ENCODE measurements around the gene KDELR1. TPM values are rescaled to one million over a fixed set of nuclear protein-coding genes. Genes with fewer than 3 reads are reported as not detected.

Gene KDELR1
- 67.7 and 115 TPM in 2 replicates for total RNA-seq (2014; rRNA removed; shearing (Covaris generic))
- polyA plus RNA-seq (2015; cell fraction: cytosol; rRNA removed) = 200 and 213 TPM in 2 replicates
- polyA plus RNA-seq (2015; cell fraction: nucleus; rRNA removed) = 141 and 148 TPM in 2 replicates

DNA sequence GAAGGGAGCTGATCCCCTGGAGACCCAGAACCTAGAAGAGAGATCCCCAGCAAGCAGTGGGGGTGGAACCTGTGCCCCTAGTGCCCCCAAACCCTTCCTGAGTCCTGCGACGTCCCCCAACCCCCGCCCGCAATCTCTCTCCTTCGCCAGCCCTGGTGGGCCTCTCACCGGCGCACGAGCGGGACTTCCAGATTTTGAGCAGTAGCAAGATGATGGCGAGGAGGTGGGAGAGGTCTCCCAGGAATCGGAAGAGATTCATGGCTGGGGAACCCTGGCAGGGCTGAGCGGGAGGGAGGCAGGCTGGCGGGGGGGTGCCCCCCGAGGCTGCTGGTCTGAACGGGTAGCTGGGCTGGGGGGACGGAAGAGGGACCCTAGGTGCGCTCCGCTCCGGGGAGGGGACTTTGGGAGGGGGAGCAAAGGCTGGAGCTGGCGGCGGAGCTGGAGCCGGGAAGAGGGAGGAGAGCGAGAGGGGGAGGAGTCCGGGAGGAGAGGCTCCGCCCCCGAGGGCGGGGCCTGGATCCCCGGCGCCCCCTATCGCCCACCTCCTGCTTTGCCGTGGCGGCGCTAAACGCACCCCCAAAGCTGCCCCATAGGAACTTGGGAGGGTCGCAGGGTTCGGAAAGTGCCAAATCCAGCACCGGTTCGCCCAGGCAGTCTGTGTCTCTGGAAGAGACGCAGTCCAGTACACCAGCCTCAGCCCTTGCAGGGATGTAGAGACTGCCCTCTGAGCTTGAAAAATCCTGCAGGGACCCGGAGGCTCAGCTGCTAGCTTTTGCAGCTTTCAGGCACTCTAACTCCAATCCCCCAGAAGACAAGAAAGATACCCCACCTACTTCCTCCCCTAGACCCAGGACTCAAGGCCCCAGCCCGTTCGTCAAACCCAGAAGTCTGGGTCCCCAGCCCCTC lies at the start of gene KDELR1:
KDELR1 (minus strand) TSS at position 452 of the 906 bp plus-strand sequence; CDS start at position 259, 193 bp downstream.
- peak; percentile 68 for DNase-seq (ENCODE audit: low read depth)

DNA sequence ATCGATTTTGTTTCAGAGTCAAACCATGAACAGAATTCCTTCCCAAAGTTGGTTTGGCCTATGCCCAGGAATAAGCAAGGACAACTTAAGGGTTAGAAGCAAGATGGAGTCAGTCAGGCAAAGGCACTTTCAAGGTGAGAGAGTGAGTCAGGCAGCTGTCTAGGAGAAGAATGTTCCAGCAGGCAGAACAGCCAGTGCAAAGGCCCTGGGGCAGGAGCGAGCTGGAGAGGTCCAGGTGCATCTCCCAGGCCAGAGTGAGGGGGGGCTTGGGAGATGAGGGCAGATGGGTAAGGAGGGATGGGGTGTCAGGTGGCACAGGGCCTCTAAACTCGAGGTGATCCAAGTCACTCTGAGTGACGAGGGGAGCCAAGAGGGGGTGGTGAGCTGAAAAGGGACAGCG lies 45.2 kb upstream of the KDELR1 start:
- DNase-seq (ENCODE audit: low read depth) = no peak

DNA sequence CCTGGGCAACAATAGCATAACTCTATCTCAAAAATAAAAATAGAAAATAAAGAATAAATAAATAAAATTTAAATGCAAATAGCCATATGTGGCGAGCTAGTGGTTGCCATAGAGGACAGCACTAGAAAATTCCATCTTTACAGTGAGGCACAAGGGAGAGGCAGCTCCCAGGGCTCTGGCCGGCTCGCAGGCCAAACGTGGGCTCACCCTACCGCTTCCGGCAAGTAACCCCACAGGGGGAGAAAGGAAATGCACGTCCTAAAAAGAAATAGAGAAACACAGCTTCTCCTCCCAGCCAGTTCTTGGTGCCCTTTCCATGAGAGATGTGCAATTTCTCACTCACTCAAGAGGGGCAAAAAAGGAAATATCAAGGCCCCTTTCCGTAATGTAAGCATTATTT lies 42.0 kb upstream of the KDELR1 start:
- no peak for DNase-seq (ENCODE audit: low read depth)

DNA sequence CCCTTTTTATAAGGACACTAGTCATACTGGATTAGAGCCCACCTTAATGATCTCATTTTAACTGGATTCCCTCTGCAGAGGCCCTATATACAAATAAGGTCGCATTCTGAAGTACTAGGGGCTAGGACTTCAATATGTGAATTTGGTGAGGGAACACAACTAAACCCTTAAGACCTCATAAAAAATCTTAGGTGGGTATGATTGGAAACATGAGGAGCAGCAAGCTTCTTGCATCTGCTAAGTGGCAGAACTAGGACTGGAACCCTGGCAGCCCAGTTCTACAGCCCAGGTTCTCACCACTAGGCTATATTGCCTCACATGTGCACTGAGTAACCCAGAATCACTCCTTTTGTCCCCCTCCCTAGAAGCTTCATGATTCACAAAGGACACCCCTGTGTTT lies 37.3 kb upstream of the KDELR1 start:
- peak; percentile 15 for DNase-seq (ENCODE audit: low read depth)

DNA sequence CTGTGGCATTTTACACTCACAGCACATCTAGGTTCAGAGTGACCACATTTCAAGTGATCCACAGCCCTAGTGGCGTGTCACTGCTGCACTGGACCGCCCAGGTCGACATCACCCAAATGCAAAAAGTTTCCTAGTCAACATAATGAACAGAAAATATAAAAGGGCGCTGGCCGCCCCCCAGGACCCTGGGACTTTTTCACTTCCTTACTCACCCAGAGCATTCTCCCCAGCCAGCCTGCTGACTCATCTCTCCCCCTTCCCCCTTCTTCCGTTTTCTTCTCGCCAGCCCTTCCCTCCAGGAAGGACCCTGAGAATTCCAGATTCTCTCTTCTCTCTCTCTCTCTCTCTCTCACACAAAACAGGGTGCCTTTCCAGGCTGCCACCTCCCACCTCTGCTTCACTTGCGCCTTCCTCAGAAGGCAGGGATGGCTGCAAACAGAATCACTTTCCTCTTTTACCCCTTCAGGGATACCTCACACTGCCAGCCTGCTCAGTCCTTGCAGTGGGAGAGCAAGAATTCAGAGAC lies 33.4 kb upstream of the KDELR1 start:
- peak; percentile 93 for DNase-seq (ENCODE audit: low read depth)

DNA sequence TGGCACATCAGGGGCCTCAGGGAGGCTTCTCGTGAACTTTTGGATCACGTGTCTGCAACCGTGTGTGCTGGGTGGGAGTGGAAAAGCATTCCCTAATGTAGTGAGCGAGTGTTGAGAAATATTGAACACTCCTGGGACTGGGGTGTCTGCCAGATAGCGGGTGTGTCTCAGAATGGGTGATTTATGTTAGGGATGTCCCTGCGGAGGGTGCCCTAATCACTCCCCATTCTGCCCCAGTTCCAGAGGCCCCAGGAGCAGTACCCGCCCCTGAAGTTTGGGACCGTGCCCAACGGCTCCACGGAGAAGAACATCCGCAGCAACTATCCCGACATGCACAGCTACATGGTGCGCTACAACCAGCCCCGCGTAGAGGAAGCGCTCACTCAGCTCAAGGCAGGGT lies 30.2 kb upstream of the KDELR1 start:
- no peak for DNase-seq (ENCODE audit: low read depth)

DNA sequence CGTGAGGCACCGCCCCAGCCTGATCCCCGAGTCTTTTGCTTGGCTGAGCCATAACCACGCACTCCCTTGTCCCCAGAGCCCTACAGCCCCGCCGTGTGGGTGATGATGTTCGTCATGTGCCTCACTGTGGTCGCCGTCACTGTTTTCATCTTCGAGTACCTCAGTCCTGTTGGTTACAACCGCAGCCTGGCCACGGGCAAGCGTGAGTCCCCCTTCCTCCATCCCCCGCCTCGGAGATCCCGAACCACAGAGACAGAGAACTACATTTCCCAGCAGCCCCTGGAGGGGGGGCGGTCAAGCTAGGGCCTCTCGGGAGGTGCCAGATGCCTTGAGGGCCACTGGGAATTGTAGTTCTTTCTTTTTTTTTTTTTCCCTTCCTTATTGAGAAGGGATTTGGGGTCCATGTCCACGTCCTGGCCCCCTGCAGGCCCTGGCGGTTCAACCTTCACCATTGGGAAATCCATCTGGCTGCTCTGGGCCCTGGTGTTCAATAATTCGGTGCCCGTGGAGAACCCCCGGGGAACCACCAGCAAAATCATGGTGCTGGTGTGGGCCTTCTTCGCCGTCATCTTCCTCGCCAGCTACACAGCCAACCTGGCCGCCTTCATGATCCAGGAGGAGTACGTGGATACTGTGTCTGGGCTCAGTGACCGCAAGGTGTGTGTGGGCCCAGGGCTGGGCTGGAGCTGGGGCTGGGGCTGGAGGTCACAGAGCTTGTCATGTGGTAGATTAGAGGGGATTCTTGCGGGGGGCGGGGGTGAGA lies 28.0 kb upstream of the KDELR1 start:
- peak; percentile 78 for DNase-seq (ENCODE audit: low read depth)

DNA sequence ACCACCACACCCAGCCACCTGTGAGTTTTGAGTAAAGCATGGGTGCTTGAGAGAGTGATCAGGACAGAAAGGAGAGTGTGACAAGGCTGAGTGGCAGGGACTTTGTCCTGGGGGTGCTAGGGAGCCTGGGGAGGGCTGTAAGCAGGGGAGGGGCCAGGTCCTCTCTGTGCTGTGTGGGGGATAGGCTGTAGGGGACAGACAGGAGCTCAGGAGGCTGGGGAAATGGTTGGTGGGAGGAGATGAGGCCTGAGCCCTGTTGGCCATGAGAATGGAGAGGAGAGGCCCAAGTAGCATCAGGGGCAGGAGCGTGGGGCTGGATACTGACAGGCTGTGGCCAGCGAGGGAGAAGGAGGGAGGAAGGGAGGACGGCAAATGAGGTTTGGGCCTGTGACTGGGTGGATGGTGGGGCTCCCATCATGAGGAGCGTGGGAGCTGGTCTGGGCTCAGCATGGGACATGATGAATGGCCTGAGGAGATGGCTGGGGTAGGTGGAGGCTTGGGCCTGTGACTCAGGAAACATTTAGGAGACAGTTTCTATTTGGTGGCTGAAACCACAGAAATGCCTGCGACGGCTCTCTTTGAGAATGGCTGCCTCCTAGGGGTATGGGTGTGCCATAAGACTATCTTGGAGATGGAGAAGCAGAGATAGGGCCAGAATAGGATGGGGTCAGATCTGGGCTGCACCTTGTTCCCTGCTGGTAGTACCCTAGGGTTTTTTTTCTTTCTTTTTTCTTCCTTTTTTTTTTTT lies 27.1 kb upstream of the KDELR1 start:
- peak; percentile 60 for DNase-seq (ENCODE audit: low read depth)

DNA sequence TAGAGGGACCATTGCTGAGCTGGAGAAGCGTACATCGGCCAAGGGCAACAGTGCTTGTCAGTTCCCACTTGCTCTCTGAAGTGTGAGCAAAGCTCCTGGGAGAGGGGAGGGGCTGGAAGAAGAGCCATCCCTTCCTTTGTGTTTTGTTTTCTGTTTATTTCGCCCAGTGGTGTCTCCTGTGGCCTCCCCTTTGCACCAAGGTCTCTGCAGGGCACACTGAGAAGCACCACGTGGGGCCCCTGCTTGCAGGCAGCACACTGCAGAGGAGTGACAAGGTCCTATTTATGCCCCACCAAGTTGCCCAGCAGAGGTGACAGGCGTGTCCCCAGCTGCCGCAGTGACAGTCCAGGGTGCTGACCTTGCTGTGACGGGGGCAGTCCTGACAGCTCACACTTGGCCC lies 26.1 kb upstream of the KDELR1 start:
- no peak for DNase-seq (ENCODE audit: low read depth)

DNA sequence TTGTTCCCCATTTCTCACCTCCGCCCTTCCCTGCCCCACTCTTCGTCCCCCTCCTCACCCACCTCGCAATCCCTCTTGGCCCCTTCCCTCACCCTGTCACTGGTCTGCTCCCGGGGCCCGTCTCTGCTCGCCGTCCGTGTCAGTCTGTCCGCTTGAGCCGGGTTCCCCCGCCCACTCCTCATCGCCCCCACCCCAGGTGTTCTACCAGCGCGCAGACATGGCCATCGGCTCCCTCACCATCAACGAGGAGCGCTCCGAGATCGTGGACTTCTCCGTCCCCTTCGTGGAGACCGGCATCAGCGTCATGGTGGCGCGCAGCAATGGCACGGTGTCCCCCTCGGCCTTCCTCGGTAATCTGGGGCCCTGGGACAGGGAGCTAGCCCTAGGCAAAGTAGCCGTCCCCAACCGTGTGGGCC lies 24.5 kb upstream of the KDELR1 start:
- no peak for DNase-seq (ENCODE audit: low read depth)

DNA sequence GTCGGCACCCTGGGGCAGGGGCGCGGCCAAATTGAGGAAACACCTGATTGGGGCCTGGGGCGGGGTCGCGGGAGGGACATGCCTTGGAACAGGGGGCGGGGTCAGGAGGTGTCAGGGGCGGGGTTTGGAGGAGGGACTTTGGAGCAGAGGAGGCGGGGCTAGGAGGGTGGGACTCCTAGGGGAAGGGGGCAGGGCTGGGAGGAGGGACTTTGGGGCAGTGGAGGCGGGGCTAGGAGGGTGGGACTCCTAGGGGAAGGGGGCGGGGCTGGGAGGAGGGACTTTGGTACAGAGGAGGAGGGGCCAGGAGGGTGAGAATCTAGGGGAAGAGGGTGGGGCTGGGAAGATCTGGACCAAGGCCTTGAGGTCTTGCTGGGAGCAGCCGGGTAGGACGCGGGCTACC lies 24.0 kb upstream of the KDELR1 start:
- DNase-seq (ENCODE audit: low read depth) = no peak

DNA sequence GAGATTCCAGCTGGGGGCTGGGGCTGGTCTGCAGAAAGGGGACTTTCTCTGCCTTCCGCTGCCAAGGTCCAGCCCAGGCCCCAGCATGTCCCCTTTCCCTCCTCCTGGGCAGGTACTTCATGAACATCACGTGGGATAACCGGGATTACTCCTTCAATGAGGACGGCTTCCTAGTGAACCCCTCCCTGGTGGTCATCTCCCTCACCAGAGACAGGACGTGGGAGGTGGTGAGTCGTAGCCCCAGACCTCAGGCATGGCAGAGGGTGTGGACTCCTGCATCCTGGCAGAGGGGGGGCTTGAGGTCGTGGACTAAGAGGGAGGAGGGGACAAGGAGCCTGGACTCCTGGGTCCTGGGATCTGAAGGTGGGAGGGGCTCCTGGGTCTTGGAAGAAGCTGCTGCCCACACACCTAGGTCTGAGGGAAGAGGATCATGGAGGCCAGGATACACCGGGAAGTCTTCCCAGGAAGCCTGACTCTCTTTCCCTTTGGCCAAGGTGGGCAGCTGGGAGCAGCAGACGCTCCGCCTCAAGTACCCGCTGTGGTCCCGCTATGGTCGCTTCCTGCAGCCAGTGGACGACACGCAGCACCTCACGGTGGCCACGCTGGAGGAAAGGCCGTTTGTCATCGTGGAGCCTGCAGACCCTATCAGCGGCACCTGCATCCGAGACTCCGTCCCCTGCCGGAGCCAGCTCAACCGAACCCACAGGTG lies 22.7 kb upstream of the KDELR1 start:
- DNase-seq (ENCODE audit: low read depth) = peak; percentile 56

DNA sequence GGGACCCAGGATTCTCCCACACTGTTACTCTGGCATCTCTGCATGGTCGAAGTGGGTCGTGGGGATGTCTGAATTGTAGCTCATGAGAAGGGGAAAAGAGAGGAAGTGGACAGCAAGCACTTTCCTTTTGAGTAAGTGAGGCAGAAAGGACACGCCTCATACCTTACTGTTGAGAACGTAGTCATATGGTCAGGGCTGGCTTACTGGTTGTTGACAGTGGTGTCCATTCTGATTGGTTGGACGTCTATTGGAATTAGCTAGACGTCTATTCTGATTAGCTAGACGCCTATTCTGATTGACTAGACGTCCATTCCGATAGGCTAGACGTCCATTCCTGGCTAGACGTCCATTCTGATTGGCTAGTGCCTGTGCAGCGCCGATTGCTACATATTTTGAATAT lies 14.5 kb upstream of the KDELR1 start:
- peak; percentile 65 for DNase-seq (ENCODE audit: low read depth)

DNA sequence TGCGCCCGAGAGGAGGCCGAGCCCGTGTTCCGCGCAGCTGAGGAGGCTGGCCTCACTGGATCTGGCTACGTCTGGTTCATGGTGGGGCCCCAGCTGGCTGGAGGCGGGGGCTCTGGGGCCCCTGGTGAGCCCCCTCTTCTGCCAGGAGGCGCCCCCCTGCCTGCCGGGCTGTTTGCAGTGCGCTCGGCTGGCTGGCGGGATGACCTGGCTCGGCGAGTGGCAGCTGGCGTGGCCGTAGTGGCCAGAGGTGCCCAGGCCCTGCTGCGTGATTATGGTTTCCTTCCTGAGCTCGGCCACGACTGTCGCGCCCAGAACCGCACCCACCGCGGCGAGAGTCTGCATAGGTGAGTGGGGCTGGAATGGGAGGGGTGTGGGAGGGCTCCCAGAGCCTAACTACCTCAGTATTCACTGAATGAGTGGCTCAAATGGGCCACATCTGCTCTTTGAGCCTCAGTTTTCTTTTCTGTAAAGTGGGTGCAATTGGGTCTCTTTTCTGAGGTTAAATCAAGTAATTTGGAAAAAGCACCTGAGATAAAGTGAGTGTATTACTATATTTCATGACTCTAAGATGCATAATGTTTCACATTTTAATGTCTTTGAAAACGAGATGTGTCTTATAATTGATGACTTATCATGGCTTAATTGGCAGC lies 13.8 kb upstream of the KDELR1 start:
- no peak for DNase-seq (ENCODE audit: low read depth)

DNA sequence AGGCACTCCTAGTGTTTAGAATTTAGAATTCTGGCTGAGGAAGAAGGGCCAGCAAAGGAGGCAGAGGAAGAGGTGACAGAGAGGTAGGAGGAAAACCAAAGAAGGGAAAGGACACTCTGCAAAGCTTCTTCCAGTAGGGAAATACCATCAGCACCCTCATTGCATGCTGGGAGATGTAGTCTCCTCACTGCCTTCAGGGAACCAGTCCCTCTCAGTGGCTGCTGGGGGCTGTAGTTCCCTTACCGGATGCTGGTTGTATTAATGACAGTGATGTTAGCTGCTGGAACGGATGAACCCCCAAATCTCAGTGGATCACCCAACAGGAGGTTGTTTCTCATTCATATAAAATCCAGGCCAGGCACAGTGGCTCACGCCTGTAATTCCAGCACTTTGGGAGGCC lies 12.3 kb upstream of the KDELR1 start:
- DNase-seq (ENCODE audit: low read depth) = peak; percentile 68

DNA sequence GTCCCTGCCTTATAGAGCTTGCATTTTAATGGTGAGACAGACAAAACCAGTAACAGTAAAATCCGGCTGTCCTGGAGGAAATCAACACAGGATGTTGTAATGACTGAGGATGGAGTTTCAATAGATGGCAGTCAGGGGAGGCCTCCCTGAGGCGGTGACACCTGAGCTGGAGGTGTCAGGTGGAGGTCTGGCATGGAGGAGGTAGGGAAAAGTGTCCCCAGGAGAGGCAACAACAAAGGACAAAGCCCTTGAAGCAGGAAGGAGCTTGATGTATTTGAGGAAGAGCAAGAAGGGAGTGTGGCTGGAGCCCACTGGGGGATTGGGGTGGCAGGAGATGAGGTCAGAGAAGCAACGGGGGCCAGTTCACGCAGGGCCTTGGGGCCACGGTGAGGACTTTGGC lies 9.9 kb upstream of the KDELR1 start:
- DNase-seq (ENCODE audit: low read depth) = no peak

DNA sequence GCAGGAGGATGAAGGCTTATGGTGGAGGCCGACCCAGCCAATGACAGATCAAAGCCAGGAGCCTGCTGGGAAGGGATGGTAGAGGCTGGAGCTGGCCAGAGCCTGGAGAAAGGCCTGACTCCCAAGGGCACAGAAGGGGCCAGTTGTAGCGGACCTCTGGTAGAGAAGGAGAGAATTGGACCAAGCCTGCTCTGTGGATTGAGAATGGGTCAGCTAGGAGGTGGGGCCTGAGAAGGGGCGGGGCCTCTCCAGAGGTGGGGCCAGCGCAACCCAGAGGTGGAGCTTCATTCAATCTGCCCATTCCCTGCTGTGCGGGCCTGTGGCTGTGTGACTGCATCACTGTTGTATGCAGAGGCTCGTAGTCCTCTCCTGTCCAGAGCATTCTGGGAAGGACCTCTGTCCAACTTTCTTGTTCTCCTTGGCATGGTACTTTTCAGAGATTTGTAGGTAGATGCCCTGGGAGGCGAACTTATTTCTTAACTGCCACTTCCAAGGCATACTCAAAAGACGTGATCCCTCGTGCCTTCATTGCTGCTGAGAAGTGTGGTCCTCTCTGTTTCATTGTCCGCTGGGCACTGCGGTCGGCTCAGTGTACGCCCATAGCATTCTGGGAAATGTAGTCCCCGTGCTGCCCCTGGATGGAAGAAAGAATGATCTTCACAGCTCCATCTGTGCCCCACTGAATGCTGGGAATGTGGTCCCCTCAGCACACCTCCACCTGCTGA lies 8.8 kb upstream of the KDELR1 start:
- DNase-seq (ENCODE audit: low read depth) = peak; percentile 85

DNA sequence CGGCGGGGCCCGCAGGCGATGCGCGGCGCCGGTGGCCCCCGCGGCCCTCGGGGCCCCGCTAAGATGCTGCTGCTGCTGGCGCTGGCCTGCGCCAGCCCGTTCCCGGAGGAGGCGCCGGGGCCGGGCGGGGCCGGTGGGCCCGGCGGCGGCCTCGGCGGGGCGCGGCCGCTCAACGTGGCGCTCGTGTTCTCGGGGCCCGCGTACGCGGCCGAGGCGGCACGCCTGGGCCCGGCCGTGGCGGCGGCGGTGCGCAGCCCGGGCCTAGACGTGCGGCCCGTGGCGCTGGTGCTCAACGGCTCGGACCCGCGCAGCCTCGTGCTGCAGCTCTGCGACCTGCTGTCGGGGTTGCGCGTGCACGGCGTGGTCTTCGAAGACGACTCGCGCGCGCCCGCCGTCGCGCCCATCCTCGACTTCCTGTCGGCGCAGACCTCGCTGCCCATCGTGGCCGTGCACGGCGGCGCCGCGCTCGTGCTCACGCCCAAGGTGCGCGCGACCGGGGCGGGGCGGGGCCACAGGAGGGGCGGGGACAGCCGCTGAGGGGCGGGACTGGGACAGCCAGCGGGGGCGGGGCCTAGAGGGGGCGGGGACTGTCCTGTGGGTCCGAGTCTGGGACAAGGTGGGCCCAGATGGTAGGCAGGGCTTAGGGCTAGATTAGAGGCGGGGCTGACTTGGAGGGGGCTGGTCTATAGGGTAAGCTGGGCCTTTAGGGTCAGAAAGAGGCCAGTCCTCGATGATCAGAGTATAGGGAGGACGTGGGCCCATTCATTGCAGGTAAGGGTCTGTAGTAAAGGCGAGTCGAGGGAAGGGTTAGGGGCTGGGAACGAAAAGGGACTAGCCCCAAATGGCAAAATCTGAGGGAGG lies 7.3 kb upstream of the KDELR1 start:
- no peak for DNase-seq (ENCODE audit: low read depth)

DNA sequence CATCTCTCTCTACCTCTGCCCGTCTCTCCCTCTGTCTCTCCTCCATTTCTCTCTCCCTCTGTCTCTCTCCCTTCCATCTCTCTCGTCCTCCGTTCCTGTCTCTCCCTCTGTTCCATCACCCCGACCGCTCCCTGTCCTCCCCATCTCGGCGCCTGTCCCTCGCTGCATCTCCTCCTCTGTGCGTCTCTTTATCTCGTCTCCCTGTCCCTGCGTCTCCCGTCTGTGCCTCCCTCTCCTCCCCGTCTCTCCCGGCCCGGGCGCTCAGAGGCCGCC lies 6.7 kb upstream of the KDELR1 start:
- DNase-seq (ENCODE audit: low read depth) = no peak
